Thyroid gland (tissue), 4 donors: ENCODE measurements around the gene PPP1R12B. TPM values are rescaled to one million over a fixed set of nuclear protein-coding genes. Genes with fewer than 3 reads are reported as not detected.
"Not testable (repeated sequence)": the region's sequence is repeated elsewhere in the genome, so short reads cannot be mapped to it uniquely, and the experiment has no call there.

ENCODE experiments used
- DNase-seq, 2 donors: peaks; one replicate each; pipeline ENCODE4 v3.0.0-alpha.2; 2019
- H3K27ac ChIP-seq, 3 donors: fragments of 200-600 bp; sonication (generic); 1 replicate in 2 of 3; 2 replicates in 1 of 3; pipeline ENCODE4 v1.5.1; 2016 to 2019; ENCODE audit warnings: mild to moderate bottlenecking in 1 of 3, moderate library complexity in 1 of 3
- H3K27me3 ChIP-seq: fragments of 200-600 bp; sonication (generic); one replicate; pipeline ENCODE4 v1.5.1; 2019
- H3K36me3 ChIP-seq, 2 donors: fragments of 200-600 bp; sonication (generic); one replicate each; pipeline ENCODE4 v1.5.1; 2016 to 2019
- H3K4me1 ChIP-seq, 2 donors: fragments of 200-600 bp; sonication (generic); one replicate each; pipeline ENCODE4 v1.5.1; 2017 to 2019
- H3K4me3 ChIP-seq, 3 donors: fragments of 200-600 bp; sonication (generic); replicated peaks in 1 of 3; 1 replicate in 2 of 3; 2 replicates in 1 of 3; pipeline ENCODE4 v1.5.1; 2016; ENCODE audit warnings: mild to moderate bottlenecking in 1 of 3
- H3K9me3 ChIP-seq: fragments of 200-600 bp; sonication (generic); one replicate; pipeline ENCODE4 v1.5.1; 2017
- POLR2A ChIP-seq, 2 donors: fragments of 450-650 bp; IDR thresholded peaks; one replicate each; pipeline ENCODE4 v1.6.1; 2017; ENCODE audit warnings: antibody characterized with exemption in 2 of 2, mild to moderate bottlenecking in 2 of 2, moderate library complexity in 1 of 2
- WGBS, 2 donors: methylation state at CpG; one replicate each; pipeline ENCODE4 v1.1.5; 2017; 5-methylcytosine and 5-hydroxymethylcytosine counted together
- intact Hi-C: fragments of 100-400 bp; cut with DNase I; formaldehyde crosslinking; loops from one replicate; pipeline ENCODE4 v1.15.1; 2023
- total RNA-seq, 4 donors: library from RNA; depleted of rRNA; stranded (reverse); fragments of >200 nt; gene quantifications; one replicate each; pipeline ENCODE4 v1.2.3, GENCODE V29; 2016
- TF ChIP-seq, protein P1 (sequence below), 6 experiments: fragments of 200-600 bp in 3 of 6; fragments of 450-650 bp in 3 of 6; sonication (generic) in 3 of 6; IDR thresholded peaks; one replicate each; pipeline ENCODE4 v1.5.1; 2016 to 2019; ENCODE audit warnings: antibody characterized with exemption in 6 of 6, mild to moderate bottlenecking in 2 of 6, inconsistent platforms in 1 of 6, moderate library complexity in 1 of 6

The PPP1R12B gene
- total RNA-seq, 4 donors from 2014 or later = 34.9 to 48.5 (median 41.3) TPM

DNA sequence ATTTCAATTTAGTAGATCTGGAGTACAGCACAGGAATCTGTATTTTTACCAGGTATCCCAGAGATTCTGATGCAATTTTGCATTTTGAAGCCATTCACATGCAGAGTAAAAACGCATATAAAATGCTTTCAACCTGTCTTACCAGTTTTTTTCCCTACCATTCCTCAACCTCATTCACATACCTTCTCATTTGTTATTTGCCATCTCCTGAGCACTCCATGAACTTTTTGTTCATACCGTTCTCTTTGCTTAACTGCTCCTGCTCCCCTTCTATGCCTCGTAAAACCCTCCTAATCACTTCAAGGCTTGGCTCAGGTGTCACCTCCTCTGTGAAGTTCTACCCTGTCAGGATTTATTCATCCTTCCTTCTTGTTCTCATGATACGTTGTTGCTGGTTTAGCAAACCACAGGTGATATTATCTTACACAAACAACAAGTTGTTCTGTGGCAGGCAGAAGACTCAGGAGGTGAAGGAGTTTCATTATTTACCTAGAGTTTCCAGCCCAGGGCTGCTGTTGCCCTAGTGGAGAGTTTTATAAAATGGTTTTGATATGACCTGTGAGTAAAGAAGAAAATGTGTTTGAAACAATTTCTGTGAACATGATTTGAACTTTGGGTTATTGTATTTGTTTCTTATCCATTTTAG, 31.5 kb downstream of the PPP1R12B start:
- DNase-seq = peak in 1 of 2 donors; percentile 6
- intact Hi-C loops, H3K4me3 ChIP-seq, H3K27me3 ChIP-seq, H3K9me3 ChIP-seq, H3K4me1 ChIP-seq, H3K36me3 ChIP-seq: not testable (repeated sequence)
- TF ChIP-seq, protein P1, sequence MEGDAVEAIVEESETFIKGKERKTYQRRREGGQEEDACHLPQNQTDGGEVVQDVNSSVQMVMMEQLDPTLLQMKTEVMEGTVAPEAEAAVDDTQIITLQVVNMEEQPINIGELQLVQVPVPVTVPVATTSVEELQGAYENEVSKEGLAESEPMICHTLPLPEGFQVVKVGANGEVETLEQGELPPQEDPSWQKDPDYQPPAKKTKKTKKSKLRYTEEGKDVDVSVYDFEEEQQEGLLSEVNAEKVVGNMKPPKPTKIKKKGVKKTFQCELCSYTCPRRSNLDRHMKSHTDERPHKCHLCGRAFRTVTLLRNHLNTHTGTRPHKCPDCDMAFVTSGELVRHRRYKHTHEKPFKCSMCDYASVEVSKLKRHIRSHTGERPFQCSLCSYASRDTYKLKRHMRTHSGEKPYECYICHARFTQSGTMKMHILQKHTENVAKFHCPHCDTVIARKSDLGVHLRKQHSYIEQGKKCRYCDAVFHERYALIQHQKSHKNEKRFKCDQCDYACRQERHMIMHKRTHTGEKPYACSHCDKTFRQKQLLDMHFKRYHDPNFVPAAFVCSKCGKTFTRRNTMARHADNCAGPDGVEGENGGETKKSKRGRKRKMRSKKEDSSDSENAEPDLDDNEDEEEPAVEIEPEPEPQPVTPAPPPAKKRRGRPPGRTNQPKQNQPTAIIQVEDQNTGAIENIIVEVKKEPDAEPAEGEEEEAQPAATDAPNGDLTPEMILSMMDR (IDR thresholded peaks at IDR 0.05) = peak in 4 of 6 experiments; percentile 21 to 40 (median 34)
- WGBS, 2 donors = 26 to 34% methylated on average over 4 of the region's 4 CpGs
- peak overlapping the region; percentile 18 to 62 (median 34) for H3K27ac ChIP-seq

DNA sequence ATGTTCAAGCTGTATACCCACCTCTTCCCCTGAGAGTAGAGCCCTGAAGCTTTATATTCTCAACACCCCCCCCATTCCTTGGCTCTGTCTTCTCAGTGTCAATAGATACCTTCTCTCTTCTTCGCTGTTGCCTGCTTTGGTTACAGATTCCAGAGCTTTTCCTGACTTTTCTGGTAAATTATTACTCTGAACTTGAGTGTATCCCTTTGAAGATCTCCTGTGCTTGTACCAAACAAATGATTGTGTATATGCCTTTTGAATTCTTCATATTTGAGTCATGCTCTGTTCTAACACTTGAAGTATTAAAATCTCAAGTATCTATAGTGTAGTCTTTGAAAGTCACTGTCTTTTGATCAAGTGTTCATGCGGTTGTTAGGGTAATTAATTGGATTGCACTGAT, 32.0 kb downstream of the PPP1R12B start:
- H3K4me3 ChIP-seq, DNase-seq, H3K4me1 ChIP-seq, intact Hi-C loops, H3K27me3 ChIP-seq, H3K9me3 ChIP-seq, H3K36me3 ChIP-seq: not testable (repeated sequence)
- WGBS, 2 donors = 89 to 95% methylated on average over 2 of the region's 2 CpGs
- peak overlapping the region in 1 of 3 donors; percentile 62 for H3K27ac ChIP-seq

DNA sequence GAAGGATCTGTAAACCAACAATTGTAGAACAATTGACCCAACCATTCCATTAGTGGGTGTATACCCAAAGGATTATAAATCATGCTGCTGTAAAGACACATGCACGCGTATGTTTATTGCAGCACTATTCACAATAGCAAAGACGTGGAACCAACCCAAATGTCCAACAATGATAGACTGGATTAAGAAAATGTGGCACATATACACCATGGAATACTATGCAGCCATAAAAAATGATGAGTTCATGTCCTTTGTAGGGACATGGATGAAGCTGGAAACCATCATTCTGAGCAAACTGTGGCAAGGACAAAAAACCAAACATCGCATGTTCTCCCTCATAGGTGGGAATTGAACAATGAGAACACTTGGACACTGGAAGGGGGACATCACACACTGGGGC, 33.4 kb downstream of the PPP1R12B start:
- WGBS, 2 donors = 95 to 99% methylated on average over 4 of the region's 4 CpGs
- H3K4me1 ChIP-seq, H3K4me3 ChIP-seq, H3K27ac ChIP-seq, intact Hi-C loops, H3K36me3 ChIP-seq, H3K9me3 ChIP-seq, DNase-seq, H3K27me3 ChIP-seq: not testable (repeated sequence)

DNA sequence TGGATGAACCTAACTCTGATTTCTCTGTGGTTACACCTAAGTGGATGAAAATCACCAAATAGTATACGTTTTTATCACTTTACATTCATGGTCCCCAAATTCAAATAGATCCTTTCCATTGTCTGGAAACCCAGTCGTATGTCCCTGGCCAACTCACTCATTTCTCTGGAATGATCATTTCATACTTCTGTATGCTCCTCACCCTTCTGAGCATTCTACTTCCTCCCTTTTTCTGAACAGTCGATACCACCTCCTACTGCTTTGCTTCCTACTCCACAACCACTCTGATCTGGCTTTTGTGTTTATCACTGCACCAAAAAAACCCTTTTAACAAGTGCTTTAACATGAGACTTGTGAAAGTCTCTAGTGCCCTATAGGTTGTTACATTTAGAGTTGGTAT, 47.3 kb downstream of the PPP1R12B start:
- H3K4me3 ChIP-seq, H3K27me3 ChIP-seq, H3K27ac ChIP-seq, intact Hi-C loops, H3K9me3 ChIP-seq, H3K36me3 ChIP-seq, DNase-seq: not testable (repeated sequence)
- WGBS, 2 donors = 80 to 81% methylated on average over 3 of the region's 3 CpGs
- peaks cover 7 to 15% of the 10 kb centered on the region in 2 donors for H3K4me1 ChIP-seq

DNA sequence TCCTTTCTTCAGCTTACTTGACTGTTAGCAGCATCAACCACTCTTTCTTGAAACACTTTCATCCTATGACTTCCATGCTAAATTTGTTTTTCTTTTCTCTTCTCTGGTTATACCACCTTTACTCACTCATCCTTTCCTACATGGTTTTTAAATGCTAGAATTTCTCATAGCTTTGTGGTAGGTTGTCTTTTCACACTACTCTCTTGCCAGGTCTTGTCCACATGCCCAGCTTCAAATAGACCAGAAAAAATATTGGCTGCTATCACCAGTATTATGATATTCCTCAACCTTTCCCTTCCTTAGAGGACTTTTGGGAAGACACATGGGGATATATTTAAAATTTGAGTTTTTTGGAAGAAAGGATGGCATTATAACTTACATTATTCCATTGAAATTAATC, 48.8 kb downstream of the PPP1R12B start:
- Histone ChIP-seq H3K27me3 (no peaks in the 10 kb centered on the region), H3K27ac (no peak overlapping the region), H3K9me3 (no peaks in the 10 kb centered on the region), H3K36me3 (no peaks in the 10 kb centered on the region), H3K4me3 (no peak overlapping the region), H3K4me1 (peaks cover 10 to 15% of the 10 kb centered on the region in 2 donors)
- intact Hi-C loops = no loop called here
- DNase-seq = no peak
- TF ChIP-seq, protein P1 (IDR thresholded peaks at IDR 0.05) = no peak
- no peak for TF ChIP-seq POLR2A (IDR thresholded peaks at IDR 0.05)

DNA sequence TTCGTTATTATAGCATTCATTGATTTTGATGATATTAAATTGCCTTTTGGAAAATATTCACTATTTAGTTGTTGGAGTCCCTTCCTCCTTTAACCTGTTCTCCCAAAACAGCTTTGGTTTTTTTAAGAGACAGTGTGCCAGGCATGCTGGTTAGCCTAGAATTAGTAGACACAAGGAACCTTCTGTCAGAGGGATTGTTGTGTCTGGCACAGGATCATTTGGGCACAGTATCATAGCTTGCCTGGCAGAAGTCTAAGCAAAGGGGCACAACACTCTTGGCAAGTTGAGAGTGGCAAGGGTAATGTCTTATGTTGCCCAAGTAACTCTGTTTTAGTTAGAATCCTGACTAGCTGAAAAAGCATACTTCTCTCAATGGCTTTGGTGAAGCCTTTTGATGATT, 49.9 kb downstream of the PPP1R12B start:
- WGBS, 2 donors = 96 to 97% methylated on average over 1 of the region's 1 CpG
- DNase-seq, H3K9me3 ChIP-seq, H3K36me3 ChIP-seq, H3K27me3 ChIP-seq, intact Hi-C loops, H3K27ac ChIP-seq, H3K4me3 ChIP-seq: not testable (repeated sequence)
- peaks cover 10 to 15% of the 10 kb centered on the region in 2 donors for H3K4me1 ChIP-seq

DNA sequence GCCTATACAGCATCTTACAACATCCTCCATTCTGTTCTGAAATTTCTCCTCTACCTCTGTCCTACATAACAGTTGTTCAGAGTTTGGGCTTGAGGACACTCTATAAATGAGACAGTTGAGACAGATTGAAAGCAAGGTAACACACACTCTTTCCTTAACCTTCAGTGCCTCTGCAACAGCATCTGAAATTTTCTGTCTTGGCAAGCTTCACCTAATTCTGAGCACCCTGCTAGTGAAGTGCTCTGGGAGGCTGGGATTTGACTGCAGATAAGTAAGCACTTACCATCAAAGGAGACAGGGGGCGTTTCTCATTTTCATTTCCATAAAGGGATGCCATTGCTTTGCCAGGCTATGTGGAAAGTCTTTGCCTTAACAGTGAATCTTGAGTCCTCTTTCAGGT, 53.3 kb downstream of the PPP1R12B start:
- 13 to 38% methylated on average over 1 of the region's 1 CpG for WGBS, 2 donors
- H3K27me3 ChIP-seq, intact Hi-C loops, H3K36me3 ChIP-seq, H3K4me3 ChIP-seq, H3K27ac ChIP-seq, H3K9me3 ChIP-seq: not testable (repeated sequence)
- peaks cover 10 to 27% of the 10 kb centered on the region in 2 donors for H3K4me1 ChIP-seq
- DNase-seq = peak; percentile 10 to 23

DNA sequence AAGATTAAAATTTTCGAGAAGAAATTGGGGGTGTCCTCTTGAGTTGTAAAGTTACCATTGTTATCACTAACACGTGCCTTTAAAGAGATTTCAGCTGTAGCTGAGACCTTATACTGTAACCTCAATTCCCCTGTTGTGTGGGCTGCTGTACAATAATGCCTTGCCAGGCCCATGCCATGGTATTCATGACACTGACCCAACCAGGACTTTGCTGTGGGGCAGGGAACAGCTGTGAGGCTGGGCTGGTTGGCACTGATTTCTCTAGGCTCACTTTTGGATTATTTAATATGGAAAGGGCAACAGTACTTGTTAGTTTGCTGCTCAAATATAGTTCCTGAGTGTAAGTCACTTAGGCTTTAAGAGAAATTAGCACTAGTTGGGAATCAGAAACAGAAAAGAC, 54.9 kb downstream of the PPP1R12B start:
- WGBS, 2 donors = 85 to 88% methylated on average over 2 of the region's 2 CpGs
- H3K27ac ChIP-seq, H3K27me3 ChIP-seq, H3K36me3 ChIP-seq, H3K9me3 ChIP-seq, intact Hi-C loops, DNase-seq, H3K4me3 ChIP-seq: not testable (repeated sequence)
- peaks cover 11 to 25% of the 10 kb centered on the region in 2 donors for H3K4me1 ChIP-seq
